ENCODE results near the gene TOX3.

DNA sequence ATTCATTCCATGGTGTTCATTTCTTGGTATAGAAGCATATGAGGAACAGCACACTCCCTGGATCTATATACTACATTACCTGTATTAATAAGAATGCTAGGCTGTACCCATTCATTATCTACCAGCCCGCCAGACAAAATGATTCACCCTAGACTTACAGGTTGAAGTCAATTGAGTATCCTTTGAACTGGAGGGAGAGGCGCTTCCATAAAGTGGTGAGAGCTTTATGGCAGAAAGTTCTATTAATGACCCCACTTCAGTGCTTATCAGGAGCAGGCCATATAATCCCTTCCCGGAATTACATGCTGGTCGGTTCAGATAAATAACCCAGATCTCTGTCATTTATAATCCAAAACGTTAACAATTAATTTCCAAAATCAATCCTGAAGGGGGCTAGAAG lies 44.5 kb upstream of the TOX3 start:
- TF ChIP-seq POLR2A (IDR thresholded peaks at IDR 0.05) = no peak
- TF ChIP-seq, protein P1, sequence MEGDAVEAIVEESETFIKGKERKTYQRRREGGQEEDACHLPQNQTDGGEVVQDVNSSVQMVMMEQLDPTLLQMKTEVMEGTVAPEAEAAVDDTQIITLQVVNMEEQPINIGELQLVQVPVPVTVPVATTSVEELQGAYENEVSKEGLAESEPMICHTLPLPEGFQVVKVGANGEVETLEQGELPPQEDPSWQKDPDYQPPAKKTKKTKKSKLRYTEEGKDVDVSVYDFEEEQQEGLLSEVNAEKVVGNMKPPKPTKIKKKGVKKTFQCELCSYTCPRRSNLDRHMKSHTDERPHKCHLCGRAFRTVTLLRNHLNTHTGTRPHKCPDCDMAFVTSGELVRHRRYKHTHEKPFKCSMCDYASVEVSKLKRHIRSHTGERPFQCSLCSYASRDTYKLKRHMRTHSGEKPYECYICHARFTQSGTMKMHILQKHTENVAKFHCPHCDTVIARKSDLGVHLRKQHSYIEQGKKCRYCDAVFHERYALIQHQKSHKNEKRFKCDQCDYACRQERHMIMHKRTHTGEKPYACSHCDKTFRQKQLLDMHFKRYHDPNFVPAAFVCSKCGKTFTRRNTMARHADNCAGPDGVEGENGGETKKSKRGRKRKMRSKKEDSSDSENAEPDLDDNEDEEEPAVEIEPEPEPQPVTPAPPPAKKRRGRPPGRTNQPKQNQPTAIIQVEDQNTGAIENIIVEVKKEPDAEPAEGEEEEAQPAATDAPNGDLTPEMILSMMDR (IDR thresholded peaks at IDR 0.05) = no peak

Measured in heart left ventricle (tissue), 13 donors.